ENCODE results near the gene PRPSAP1. TPM values are rescaled to one million over a fixed set of nuclear protein-coding genes. Genes with fewer than 3 reads are reported as not detected.

PRPSAP1 gene
- total RNA-seq, 1 experiment from 2014 or later, result 99.6 TPM

DNA sequence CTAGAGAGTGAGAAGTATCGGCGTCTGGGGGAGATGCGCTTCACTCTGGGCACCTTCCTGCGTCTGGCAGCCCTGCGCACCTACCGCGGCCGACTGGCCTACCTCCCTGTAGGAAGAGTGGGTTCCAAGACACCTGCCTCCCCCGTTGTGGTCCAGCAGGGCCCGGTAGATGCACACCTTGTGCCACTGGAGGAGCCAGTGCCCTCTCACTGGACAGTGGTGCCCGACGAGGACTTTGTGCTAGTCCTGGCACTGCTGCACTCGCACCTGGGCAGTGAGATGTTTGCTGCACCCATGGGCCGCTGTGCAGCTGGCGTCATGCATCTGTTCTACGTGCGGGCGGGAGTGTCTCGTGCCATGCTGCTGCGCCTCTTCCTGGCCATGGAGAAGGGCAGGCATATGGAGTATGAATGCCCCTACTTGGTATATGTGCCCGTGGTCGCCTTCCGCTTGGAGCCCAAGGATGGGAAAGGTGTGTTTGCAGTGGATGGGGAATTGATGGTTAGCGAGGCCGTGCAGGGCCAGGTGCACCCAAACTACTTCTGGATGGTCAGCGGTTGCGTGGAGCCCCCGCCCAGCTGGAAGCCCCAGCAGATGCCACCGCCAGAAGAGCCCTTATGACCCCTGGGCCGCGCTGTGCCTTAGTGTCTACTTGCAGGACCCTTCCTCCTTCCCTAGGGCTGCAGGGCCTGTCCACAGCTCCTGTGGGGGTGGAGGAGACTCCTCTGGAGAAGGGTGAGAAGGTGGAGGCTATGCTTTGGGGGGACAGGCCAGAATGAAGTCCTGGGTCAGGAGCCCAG is 33.5 kb upstream of the PRPSAP1 start:
- H3K27ac ChIP-seq (ENCODE audit: low read length), result no peak overlapping the region
- ATAC-seq (no peak), DNase-seq (ENCODE audit: low read depth, low spot score) (no peak)
- ChIA-PET POLR2A (no interaction called here), CTCF (interaction anchor here (0.9 to 1.2 kb wide), 2 partner anchors 11 to 21 kb away, joined by 4 read pairs; no protein-coding TSS in a partner anchor)
- 0 out of 2 replicates have a peak, but pooled peaks cover 2% of the 10 kb centered on the region for H3K36me3 ChIP-seq (ENCODE audit: control insufficient read depth, insufficient read depth, low read length)
- H3K9me3 ChIP-seq (ENCODE audit: control insufficient read depth, insufficient read depth, low read depth, low read length), result no peaks in the 10 kb centered on the region
- intact Hi-C loops (cut with micrococcal nuclease; ENCODE audit: unreplicated experiment), result no loop called here
- no peak for TF ChIP-seq POLR2AphosphoS5 (IDR thresholded peaks at IDR 0.05; ENCODE audit: low read depth, low read length)
- no peak for TF ChIP-seq TCF7L2 (IDR thresholded peaks at IDR 0.05; ENCODE audit: low read depth, low read length)
- no peak for TF ChIP-seq SIN3A (IDR thresholded peaks at IDR 0.05; ENCODE audit: borderline replicate concordance, insufficient read depth, low read depth, low read length)
- TF ChIP-seq, protein P1, sequence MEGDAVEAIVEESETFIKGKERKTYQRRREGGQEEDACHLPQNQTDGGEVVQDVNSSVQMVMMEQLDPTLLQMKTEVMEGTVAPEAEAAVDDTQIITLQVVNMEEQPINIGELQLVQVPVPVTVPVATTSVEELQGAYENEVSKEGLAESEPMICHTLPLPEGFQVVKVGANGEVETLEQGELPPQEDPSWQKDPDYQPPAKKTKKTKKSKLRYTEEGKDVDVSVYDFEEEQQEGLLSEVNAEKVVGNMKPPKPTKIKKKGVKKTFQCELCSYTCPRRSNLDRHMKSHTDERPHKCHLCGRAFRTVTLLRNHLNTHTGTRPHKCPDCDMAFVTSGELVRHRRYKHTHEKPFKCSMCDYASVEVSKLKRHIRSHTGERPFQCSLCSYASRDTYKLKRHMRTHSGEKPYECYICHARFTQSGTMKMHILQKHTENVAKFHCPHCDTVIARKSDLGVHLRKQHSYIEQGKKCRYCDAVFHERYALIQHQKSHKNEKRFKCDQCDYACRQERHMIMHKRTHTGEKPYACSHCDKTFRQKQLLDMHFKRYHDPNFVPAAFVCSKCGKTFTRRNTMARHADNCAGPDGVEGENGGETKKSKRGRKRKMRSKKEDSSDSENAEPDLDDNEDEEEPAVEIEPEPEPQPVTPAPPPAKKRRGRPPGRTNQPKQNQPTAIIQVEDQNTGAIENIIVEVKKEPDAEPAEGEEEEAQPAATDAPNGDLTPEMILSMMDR (IDR thresholded peaks at IDR 0.05), result no peak
- TF ChIP-seq, protein P2, sequence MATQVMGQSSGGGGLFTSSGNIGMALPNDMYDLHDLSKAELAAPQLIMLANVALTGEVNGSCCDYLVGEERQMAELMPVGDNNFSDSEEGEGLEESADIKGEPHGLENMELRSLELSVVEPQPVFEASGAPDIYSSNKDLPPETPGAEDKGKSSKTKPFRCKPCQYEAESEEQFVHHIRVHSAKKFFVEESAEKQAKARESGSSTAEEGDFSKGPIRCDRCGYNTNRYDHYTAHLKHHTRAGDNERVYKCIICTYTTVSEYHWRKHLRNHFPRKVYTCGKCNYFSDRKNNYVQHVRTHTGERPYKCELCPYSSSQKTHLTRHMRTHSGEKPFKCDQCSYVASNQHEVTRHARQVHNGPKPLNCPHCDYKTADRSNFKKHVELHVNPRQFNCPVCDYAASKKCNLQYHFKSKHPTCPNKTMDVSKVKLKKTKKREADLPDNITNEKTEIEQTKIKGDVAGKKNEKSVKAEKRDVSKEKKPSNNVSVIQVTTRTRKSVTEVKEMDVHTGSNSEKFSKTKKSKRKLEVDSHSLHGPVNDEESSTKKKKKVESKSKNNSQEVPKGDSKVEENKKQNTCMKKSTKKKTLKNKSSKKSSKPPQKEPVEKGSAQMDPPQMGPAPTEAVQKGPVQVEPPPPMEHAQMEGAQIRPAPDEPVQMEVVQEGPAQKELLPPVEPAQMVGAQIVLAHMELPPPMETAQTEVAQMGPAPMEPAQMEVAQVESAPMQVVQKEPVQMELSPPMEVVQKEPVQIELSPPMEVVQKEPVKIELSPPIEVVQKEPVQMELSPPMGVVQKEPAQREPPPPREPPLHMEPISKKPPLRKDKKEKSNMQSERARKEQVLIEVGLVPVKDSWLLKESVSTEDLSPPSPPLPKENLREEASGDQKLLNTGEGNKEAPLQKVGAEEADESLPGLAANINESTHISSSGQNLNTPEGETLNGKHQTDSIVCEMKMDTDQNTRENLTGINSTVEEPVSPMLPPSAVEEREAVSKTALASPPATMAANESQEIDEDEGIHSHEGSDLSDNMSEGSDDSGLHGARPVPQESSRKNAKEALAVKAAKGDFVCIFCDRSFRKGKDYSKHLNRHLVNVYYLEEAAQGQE (IDR thresholded peaks at IDR 0.05; ENCODE audit: insufficient read depth in 1 of 2, low read depth in 2 of 2, low read length in 1 of 2), result no peak
- in situ Hi-C loops (cut with HindIII; ENCODE audit: low pct_unique_long_range_greater_than_20kb, low sequenced_read_pairs), result no loop called here
- peaks cover 8% of the 10 kb centered on the region; the same call in 1 of the 2 replicates for H3K4me1 ChIP-seq (ENCODE audit: control insufficient read depth, insufficient read depth, low read length)
- H3K27me3 ChIP-seq (ENCODE audit: control insufficient read depth, insufficient read depth, low read length), result no peaks in the 10 kb centered on the region
- no TSS peak for BruUV-seq (replicated peaks)
- no peak overlapping the region for H3K4me3 ChIP-seq (ENCODE audit: low read depth in 2 of 2, low read length in 2 of 2)

DNA sequence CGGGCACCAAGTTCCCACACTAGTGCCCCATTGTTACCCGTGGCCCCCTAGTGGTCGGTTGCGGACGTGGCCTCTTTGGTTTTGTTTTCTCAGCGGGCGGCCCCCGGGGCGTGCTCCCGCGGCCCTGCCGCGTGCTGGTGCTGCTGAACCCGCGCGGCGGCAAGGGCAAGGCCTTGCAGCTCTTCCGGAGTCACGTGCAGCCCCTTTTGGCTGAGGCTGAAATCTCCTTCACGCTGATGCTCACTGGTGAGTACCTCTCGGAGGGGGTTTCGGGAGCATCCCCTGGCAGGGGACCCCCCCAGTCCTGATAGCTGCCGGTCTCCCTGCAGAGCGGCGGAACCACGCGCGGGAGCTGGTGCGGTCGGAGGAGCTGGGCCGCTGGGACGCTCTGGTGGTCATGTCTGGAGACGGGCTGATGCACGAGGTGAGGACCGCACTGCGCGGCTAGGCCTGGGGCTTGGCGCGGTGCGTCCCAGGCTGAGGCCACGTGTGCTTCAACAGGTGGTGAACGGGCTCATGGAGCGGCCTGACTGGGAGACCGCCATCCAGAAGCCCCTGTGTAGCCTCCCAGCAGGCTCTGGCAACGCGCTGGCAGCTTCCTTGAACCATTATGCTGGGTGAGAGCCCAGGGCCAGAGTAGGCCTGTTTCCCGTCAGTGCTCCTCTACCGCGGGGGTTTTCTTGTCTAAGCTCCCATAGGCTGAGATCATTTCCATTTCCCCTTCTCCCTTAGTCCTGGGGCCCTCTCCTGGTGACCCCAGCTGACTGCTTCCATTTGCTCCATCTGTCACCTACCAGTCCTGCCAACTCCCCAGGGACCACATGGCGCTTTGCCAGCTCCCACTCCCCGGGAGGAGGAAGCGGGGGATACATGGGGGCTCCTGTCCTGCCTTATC is 32.4 kb upstream of the PRPSAP1 start:
- in situ Hi-C loops (cut with HindIII; ENCODE audit: low pct_unique_long_range_greater_than_20kb, low sequenced_read_pairs) (no loop called here), intact Hi-C loops (cut with micrococcal nuclease; ENCODE audit: unreplicated experiment) (no loop called here)
- Histone ChIP-seq H3K27ac (ENCODE audit: low read length) (no peak overlapping the region; the same call in 1 of the 2 replicates), H3K27me3 (ENCODE audit: control insufficient read depth, insufficient read depth, low read length) (no peaks in the 10 kb centered on the region), H3K4me3 (ENCODE audit: low read depth in 2 of 2, low read length in 2 of 2) (peak overlapping the region; percentile 59), H3K4me1 (ENCODE audit: control insufficient read depth, insufficient read depth, low read length) (peaks cover 13% of the 10 kb centered on the region; the same call in 1 of the 2 replicates), H3K9me3 (ENCODE audit: control insufficient read depth, insufficient read depth, low read depth, low read length) (no peaks in the 10 kb centered on the region), H3K36me3 (ENCODE audit: control insufficient read depth, insufficient read depth, low read length) (no peaks in the 10 kb centered on the region)
- CTCF ChIA-PET, result interaction anchor here (0.5 to 3.4 kb wide), 8 partner anchors 10 to 124 kb away, joined by 3 to 25 read pairs (median 6); no protein-coding TSS in a partner anchor
- BruUV-seq (replicated peaks), result TSS peak; percentile 78
- TF ChIP-seq, protein P2 (IDR thresholded peaks at IDR 0.05; ENCODE audit: insufficient read depth in 1 of 2, low read depth in 2 of 2, low read length in 1 of 2), result no peak; a peak in 1 of 4 replicates
- TF ChIP-seq TCF7L2 (IDR thresholded peaks at IDR 0.05; ENCODE audit: low read depth, low read length), result no peak
- peak; percentile 66; the same call in 1 of the 2 replicates for TF ChIP-seq SIN3A (IDR thresholded peaks at IDR 0.05; ENCODE audit: borderline replicate concordance, insufficient read depth, low read depth, low read length)
- TF ChIP-seq, protein P1 (IDR thresholded peaks at IDR 0.05), result peak; percentile 97
- TF ChIP-seq POLR2AphosphoS5 (IDR thresholded peaks at IDR 0.05; ENCODE audit: low read depth, low read length), result 0 out of 2 replicates have a peak, but pooled peaks have one; percentile 29
- POLR2A ChIA-PET, result interaction anchor here (0.5 to 0.7 kb wide), 2 partner anchors 16 to 49 kb away, joined by 3 to 5 read pairs; no protein-coding TSS in a partner anchor
- ATAC-seq, result peak; percentile 47
- DNase-seq (ENCODE audit: low read depth, low spot score), result no peak
